H1 (cell line): Measurements from ENCODE around the gene PCSK9. TPM values are rescaled to one million over a fixed set of nuclear protein-coding genes. Genes with fewer than 3 reads are reported as not detected.

Experiments used
- SIX5 ChIP-seq: IDR thresholded peaks from 2 replicates; pipeline ENCODE4 v1.6.1; 2011; ENCODE audit warnings: mild to moderate bottlenecking, low read depth, low read length
- TCF12 ChIP-seq: IDR thresholded peaks from 2 replicates; pipeline ENCODE4 v1.6.1; 2011; ENCODE audit warnings: low read depth, mild to moderate bottlenecking, low read length
- polyA plus RNA-seq, 7 experiments: library from polyadenylated mRNA; depleted of rRNA in 3 of 7; stranded (reverse) in 5 of 7; unstranded in 2 of 7; fragments of >200 nt in 5 of 7; fragments of 200-250 nt in 2 of 7; gene quantifications; 1 replicate in 5 of 7; 2 replicates in 1 of 7; 4 replicates in 1 of 7; pipeline versions ENCODE4 v1.2.1 to v1.2.3, GENCODE V29; 2011 to 2013; ENCODE audit warnings: missing spikeins in 2 of 7, mixed read lengths in 2 of 7
- total RNA-seq: library from RNA; stranded (reverse); fragmentation: NEBNext Ultra II Directional; extraction: Animal tissue kit (Norgen Biotek cat#: 25700); gene quantifications from 2 replicates; pipeline ENCODE4 v1.2.1, GENCODE V29; 2021

Gene PCSK9
- total and polyA plus RNA-seq, 2 of the 8 experiments (the other 6 are each of a cell fraction or from before 2014, with no cell fraction given), result 22.3 to 32.3 TPM

GRCh38 chr1:55055951-55056631 is 16.7 kb downstream of the PCSK9 start (continued):
- TF ChIP-seq TCF12 (no peak), SIX5 (no peak)
